Prostate gland (tissue), 2 donors: ENCODE measurements around the gene TP53I11.

Source experiments
- CTCF ChIP-seq, 4 experiments: fragments of 200-600 bp in 2 of 4; fragments of 450-650 bp in 2 of 4; sonication (generic) in 2 of 4; IDR thresholded peaks; 1 replicate in 3 of 4; 2 replicates in 1 of 4; pipeline ENCODE4 v1.5.1; 2016 to 2019; ENCODE audit warnings: antibody characterized with exemption in 4 of 4, mild to moderate bottlenecking in 2 of 4, moderate library complexity in 2 of 4
- POLR2A ChIP-seq: fragments of 450-650 bp; IDR thresholded peaks from one replicate; pipeline ENCODE4 v1.6.1; 2016; ENCODE audit warnings: antibody characterized with exemption, mild to moderate bottlenecking
- POLR2AphosphoS5 ChIP-seq: sonication (generic); formaldehyde crosslinking; IDR thresholded peaks from one replicate; pipeline ENCODE4 v1.6.1; 2017; ENCODE audit warnings: antibody characterized with exemption

- TF ChIP-seq CTCF (IDR thresholded peaks at IDR 0.05) (peak; percentile 79 to 95 (median 83)), POLR2A (no peak), POLR2AphosphoS5 (peak; percentile 40)
Measured at GRCh38 chr11:44911029-44911814, 39.5 kb downstream of the TP53I11 start.
